B cell (primary cell): ENCODE results near the gene GAST.

Experiments used
- EZH2 ChIP-seq: IDR thresholded peaks from 2 replicates; pipeline ENCODE4 v1.6.1; 2012; ENCODE audit warnings: borderline replicate concordance, low read depth, mild to moderate bottlenecking, moderate library complexity, low read length; ENCODE audit not compliant: insufficient read depth, poor library complexity, severe bottlenecking
- TF ChIP-seq, protein P1 (sequence below): fragments of 200-600 bp; IDR thresholded peaks from one replicate; pipeline ENCODE4 v1.8.0; 2022; ENCODE audit warnings: antibody characterized with exemption, mild to moderate bottlenecking

DNA sequence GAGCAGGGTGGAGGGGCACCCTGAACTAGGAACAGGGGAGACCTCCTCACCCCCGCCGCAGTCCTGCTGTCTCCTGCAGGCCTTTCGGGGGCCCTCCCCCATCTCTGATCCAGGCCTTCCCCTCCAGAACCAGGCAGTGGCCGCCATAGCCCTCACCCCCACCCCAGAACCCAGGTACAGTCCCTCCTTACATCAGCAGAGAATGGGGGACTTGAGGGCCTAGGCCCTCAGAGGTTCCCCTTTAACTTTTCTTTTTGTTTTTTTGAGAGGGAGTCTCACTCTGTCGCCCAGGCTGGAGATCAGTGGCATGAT lies 26.6 kb downstream of the GAST start:
- TF ChIP-seq, protein P1, sequence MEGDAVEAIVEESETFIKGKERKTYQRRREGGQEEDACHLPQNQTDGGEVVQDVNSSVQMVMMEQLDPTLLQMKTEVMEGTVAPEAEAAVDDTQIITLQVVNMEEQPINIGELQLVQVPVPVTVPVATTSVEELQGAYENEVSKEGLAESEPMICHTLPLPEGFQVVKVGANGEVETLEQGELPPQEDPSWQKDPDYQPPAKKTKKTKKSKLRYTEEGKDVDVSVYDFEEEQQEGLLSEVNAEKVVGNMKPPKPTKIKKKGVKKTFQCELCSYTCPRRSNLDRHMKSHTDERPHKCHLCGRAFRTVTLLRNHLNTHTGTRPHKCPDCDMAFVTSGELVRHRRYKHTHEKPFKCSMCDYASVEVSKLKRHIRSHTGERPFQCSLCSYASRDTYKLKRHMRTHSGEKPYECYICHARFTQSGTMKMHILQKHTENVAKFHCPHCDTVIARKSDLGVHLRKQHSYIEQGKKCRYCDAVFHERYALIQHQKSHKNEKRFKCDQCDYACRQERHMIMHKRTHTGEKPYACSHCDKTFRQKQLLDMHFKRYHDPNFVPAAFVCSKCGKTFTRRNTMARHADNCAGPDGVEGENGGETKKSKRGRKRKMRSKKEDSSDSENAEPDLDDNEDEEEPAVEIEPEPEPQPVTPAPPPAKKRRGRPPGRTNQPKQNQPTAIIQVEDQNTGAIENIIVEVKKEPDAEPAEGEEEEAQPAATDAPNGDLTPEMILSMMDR: no peak
- TF ChIP-seq EZH2: no peak
